PC-3 (cell line): Measurements from ENCODE around the gene WDR88.

ENCODE experiments used
- EZH2 ChIP-seq: fragments of 300-600 bp; sonication (generic); IDR thresholded peaks from one replicate; pipeline ENCODE4 v1.6.1; 2017; ENCODE audit warnings: antibody characterized with exemption, mild to moderate bottlenecking, low read length; ENCODE audit not compliant: unreplicated experiment
- EZH2phosphoT487 ChIP-seq: fragments of 300-600 bp; sonication (generic); IDR thresholded peaks from 2 replicates; pipeline ENCODE4 v1.6.1; 2018; ENCODE audit warnings: mild to moderate bottlenecking, antibody characterized with exemption, low read length, borderline replicate concordance
- TF ChIP-seq, protein P1 (sequence below): fragments of 300-600 bp; sonication (generic); conservative IDR thresholded peaks from 2 replicates; pipeline ENCODE4 v1.5.1; 2017; ENCODE audit warnings: antibody characterized with exemption, low read depth, mild to moderate bottlenecking, low read length

GRCh38 chr19:33161201-33161600 lies 29.3 kb downstream of the WDR88 start:
- no peak for TF ChIP-seq EZH2
- TF ChIP-seq, protein P1, sequence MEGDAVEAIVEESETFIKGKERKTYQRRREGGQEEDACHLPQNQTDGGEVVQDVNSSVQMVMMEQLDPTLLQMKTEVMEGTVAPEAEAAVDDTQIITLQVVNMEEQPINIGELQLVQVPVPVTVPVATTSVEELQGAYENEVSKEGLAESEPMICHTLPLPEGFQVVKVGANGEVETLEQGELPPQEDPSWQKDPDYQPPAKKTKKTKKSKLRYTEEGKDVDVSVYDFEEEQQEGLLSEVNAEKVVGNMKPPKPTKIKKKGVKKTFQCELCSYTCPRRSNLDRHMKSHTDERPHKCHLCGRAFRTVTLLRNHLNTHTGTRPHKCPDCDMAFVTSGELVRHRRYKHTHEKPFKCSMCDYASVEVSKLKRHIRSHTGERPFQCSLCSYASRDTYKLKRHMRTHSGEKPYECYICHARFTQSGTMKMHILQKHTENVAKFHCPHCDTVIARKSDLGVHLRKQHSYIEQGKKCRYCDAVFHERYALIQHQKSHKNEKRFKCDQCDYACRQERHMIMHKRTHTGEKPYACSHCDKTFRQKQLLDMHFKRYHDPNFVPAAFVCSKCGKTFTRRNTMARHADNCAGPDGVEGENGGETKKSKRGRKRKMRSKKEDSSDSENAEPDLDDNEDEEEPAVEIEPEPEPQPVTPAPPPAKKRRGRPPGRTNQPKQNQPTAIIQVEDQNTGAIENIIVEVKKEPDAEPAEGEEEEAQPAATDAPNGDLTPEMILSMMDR = no peak
- TF ChIP-seq EZH2phosphoT487 = no peak
